NCI-H1105 treated with DMSO at 0.1 percent for 48 hours (cell line): ENCODE data around the gene DDX53.

Experiments
- DNase-seq: peaks from one replicate; lab custom pipeline; 2025; lab: John Stamatoyannopoulos, UW

DDX53 gene

GRCh38 chrX:23048806-23049573 lies 49.2 kb downstream of the DDX53 start:
- DNase-seq: no peak

- DNase-seq: no peak
These were observed 52.6 kb downstream of the DDX53 start for GRCh38 chrX:23052324-23052723.
